Activated naive CD4-positive, alpha-beta T cell (primary cell): ENCODE data around the gene WASF1.
"Not testable (repeated sequence)": the region's sequence is repeated elsewhere in the genome, so short reads cannot be mapped to it uniquely, and the experiment has no call there.

Experiments
- DNase-seq, 4 experiments: peaks; one replicate each; lab custom pipeline; 2025; lab: John Stamatoyannopoulos, UW

The WASF1 gene

GRCh38 chr6:110089323-110089722 lies 90.1 kb downstream of the WASF1 start:
- DNase-seq: no peak

DNA sequence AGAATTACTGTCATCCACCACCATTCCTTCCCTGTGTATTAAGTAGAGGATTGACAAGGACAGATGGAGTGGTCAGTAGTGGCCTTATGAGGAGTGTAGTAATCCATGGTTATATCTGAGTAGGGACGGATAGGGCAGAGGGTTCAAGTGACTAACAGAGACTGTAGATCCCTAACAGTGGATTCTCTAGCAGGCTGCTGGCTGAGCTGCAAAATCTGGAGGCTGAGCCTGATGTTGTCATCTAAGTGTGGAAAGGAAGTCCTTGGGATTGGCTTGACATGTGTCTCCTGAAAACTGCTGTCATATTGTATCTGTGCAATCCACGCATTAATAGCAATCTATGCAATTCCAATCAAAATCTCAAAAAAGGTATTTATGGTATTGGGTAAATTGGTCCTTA lies 94.2 kb downstream of the WASF1 start:
- DNase-seq: no peak

DNA sequence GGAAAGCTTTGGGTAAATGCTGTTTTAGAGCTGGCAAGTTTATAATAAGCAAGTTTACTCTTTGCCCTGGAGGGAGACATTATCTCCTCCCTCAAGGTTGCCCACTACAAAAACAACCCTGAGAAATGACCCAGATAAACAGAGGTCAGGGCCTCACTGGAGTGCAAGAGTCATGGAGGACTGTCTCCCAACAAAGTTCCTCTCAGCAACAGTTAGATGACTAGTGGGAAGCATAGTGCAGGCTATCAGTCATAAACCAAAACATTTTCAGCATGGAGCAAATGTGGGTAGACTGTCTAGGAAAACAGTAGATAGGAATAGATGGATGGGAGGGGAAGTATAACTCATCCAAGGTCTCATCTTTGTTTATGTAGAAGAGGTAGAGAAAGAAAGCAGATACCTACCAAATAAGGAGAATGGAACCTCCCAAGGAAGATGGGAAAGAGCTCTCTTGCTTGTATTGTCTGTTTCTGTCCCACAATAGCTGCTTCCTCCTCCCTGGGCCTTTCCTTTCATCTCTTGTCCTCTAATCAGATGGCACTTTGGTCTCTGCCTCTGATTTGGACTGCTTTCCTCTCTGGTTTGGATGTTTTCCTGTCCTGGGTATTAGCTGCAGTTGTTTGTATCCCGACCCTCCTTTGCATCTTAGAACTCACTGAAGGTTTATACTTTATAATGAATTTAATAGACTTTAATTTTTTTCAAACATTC lies 95.4 kb downstream of the WASF1 start:
- DNase-seq: no peak

DNA sequence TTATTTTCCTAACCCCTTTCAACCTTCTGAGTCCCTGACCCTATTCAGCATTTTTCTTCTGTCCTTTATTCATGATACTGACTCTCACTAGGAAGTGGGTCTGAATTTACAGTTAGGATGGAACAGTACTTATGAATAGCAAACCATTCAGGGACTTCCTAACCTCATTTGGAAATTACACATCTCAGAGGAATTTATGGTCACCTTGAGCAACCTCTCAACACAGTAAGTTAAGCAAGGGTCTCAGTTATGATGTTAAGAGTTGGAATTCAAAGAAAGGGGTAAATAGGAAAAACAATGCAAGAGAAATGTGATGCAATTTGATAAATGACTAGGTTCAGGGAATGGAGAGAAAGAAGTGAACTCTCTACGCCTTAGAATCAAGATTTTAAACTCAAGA lies 104.1 kb downstream of the WASF1 start:
- DNase-seq: no peak

DNA sequence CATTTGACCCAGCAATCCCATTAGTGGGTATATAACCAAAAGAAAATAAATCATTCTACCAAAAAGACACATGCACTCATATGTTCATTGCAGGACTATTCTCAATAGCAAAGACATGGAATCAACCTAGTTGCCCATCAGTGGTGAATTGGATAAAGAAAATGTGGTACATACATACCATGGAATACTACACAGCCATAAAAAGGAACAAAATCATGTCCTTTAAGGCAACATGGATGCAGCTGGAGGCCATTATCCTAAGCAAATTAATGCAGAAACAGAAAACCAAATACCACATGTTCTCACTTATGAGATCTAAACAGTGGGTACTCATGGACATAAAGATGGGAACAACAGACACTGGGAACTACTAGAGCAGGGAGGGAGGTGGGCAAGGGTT lies 106.0 kb downstream of the WASF1 start:
- not testable (repeated sequence) for DNase-seq

DNA sequence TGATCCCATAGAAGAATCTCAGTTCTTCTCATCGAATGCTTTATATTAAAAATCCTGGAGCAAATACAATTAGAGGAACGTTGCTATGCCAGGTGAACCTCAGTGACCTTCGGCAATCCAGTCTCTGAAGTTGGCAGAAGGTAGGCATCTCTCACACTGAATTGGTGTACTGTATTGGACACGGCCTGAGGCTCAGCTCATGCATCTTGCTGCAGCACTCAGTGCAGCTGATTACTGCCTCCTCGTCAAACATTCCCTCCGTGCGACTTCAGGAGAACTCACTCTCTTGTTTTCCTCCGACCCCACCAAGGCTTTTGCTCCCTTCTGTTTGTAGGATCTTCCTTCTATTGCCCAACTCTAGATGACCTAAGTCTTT lies 110.9 kb downstream of the WASF1 start:
- no peak for DNase-seq

DNA sequence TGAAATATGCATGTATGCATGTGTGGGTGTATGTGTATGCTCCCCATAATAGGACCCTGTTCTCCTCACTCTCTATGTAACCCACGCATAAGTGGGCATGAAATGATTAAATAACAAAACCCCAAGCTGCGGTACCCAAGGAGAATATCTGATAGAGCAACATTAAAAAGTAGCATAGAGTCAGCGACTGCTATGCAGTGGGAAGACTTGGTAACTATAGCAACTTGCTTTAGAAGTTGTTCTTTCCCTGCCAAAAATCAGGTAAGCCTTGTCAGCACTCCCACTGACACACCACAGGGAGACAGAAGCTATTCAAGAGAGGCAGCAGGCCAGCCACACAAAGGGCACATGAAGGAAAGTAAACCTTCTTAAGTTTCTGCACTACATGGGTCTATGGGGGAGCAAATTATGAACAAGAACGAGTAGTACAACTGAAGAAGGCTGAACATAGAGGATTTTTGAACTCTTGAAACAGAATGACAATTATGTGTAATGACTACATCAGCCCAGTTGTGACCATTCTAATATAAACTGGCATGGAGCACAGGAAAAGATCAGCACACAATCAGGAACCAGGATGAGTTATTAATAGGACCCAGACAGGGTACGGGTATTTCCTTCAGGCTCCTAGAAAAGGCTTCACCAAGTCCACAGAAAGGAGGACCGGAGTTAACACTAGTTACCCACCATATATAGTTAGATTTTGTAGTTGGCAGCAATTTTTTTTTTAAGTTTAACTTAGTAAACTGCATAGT lies 111.5 kb downstream of the WASF1 start:
- DNase-seq: no peak

GRCh38 chr6:110064744-110065524 lies 114.5 kb downstream of the WASF1 start:
- DNase-seq: no peak

- no peak for DNase-seq
Observed at GRCh38 chr6:110063594-110064263, 115.7 kb downstream of the WASF1 start.

- no peak for DNase-seq
Observed at GRCh38 chr6:110055387-110055735, 124.1 kb downstream of the WASF1 start.

DNA sequence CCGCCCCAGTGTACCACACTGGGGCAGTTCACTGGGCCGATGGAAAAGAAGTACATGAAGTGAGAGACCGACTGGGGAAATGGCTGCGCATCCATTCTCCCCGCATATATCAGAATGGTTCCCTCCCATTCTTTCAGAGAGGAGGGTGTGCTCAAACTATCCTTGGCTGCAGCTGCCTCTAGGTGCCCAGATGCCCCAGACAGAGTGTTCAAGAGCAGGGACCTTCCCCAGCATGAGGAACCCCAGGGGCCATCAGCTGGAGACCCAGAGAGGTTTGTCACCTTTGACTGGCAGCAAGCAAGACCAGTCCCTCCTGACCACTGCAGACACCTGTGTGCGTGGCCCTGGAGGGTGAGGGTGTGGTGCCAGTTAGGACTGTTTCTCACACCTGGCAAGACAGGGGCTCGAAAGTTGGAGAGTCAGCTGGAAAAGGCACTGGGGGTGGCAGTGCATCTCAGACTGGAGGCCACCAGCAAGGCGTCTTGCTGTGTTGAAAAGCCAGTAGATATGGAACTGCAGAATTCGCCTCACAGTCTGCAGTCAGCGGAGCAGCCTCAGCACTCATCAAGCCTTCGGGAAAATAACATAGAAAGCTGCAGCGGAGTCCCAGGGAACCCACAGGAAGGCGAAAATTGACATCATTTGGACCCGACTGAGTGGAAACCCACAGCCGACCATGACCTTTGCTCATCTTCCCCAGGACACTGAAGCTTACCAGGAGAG lies 124.6 kb downstream of the WASF1 start:
- DNase-seq: no peak

- DNase-seq: no peak
Observed at GRCh38 chr6:110053395-110054240, 125.9 kb downstream of the WASF1 start.

GRCh38 chr6:110050440-110050813 lies 129.0 kb downstream of the WASF1 start:
- no peak for DNase-seq
